GM12878 (cell line): ENCODE data around the gene SGSH. TPM values are rescaled to one million over a fixed set of nuclear protein-coding genes. Genes with fewer than 3 reads are reported as not detected.
A peak's percentile ranks its signal among the peaks of the same experiment; 100 is the strongest.

ENCODE experiments used
- ATF7 ChIP-seq: fragments of 450-650 bp; IDR thresholded peaks from 2 replicates; pipeline ENCODE4 v1.6.1; 2016; ENCODE audit warnings: low read depth, mild to moderate bottlenecking
- CUX1 ChIP-seq: IDR thresholded peaks from 2 replicates; pipeline ENCODE4 v1.6.1; 2012; ENCODE audit warnings: improper control_type of control experiment, low read depth, low read length; ENCODE audit not compliant: insufficient replicate concordance
- NFXL1 ChIP-seq: fragments of 450-650 bp; IDR thresholded peaks from 2 replicates; pipeline ENCODE4 v1.6.1; 2017; ENCODE audit warnings: antibody characterized with exemption, mild to moderate bottlenecking, borderline replicate concordance
- NFYB ChIP-seq: IDR thresholded peaks from 2 replicates; pipeline ENCODE4 v1.6.1; 2011; ENCODE audit warnings: low read depth, mild to moderate bottlenecking, low read length, improper control_type of control experiment, moderate library complexity; ENCODE audit not compliant: insufficient read depth
- RAD21 ChIP-seq: IDR thresholded peaks from 2 replicates; pipeline ENCODE4 v1.6.1; 2011; ENCODE audit warnings: mild to moderate bottlenecking, low read depth, low read length, moderate library complexity; ENCODE audit not compliant: insufficient read depth
- SRF ChIP-seq, 2 experiments: IDR thresholded peaks; 2 replicates each; pipeline ENCODE4 v1.6.1; 2011; ENCODE audit warnings: low read depth in 2 of 2, low read length in 2 of 2, mild to moderate bottlenecking in 1 of 2, moderate library complexity in 1 of 2
- ZBTB11 ChIP-seq: fragments of 450-650 bp; formaldehyde crosslinking; IDR thresholded peaks from 2 replicates; pipeline ENCODE4 v1.5.0; 2022; ENCODE audit warnings: mild to moderate bottlenecking, missing genetic modification characterization
- ZBTB40 ChIP-seq: fragments of 450-650 bp; IDR thresholded peaks from 2 replicates; pipeline ENCODE4 v1.6.1; 2016; ENCODE audit warnings: mild to moderate bottlenecking, moderate library complexity, borderline replicate concordance
- ZNF687 ChIP-seq: fragments of 450-650 bp; IDR thresholded peaks from 2 replicates; pipeline ENCODE4 v1.6.1; 2017; ENCODE audit warnings: mild to moderate bottlenecking, moderate library complexity
- polyA plus RNA-seq, 11 experiments: library from polyadenylated mRNA; depleted of rRNA in 4 of 11; unstranded in 6 of 11; stranded (reverse) in 5 of 11; fragments of >200 nt; fragmentation: Nextera tagmentation in 4 of 11; fragmentation: Illumina TruSeq in 1 of 11; extraction: Ambion mirVana in 4 of 11; extraction: Trizol in 1 of 11; gene quantifications; 1 replicate in 1 of 11; 2 replicates in 10 of 11; pipeline versions ENCODE4 v1.2.1 to v1.2.3, GENCODE V29; 2011 to 2016; ENCODE audit warnings: inconsistent platforms in 2 of 11, missing spikeins in 2 of 11, low read depth in 1 of 11
- total RNA-seq, 4 experiments: library from RNA; depleted of rRNA in 3 of 4; stranded (reverse); fragments of >200 nt in 3 of 4; fragmentation: Illumina TruSeq in 1 of 4; extraction: Trizol in 1 of 4; gene quantifications; 2 replicates each; pipeline versions ENCODE4 v1.2.1 to v1.2.3, GENCODE V29; 2013 to 2021

The SGSH gene
- total and polyA plus RNA-seq, 10 of the 15 experiments (the other 5 are each of a cell fraction or from before 2014, with no cell fraction given), result 0.13 to 17.2 (median 6.0) TPM

- no peak for TF ChIP-seq ZBTB11 (CRISPR knock-in tag)
- TF ChIP-seq NFXL1, result no peak
- TF ChIP-seq ZBTB40, result no peak; the same call in 1 of the 2 replicates
- TF ChIP-seq ZNF687, result peak; percentile 83
- TF ChIP-seq CUX1, result no peak
- TF ChIP-seq NFYB, result no peak
- no peak for TF ChIP-seq RAD21
- 0 out of 4 replicates have a peak, but pooled peaks of 1 of the 2 experiments have one; percentile 18 for TF ChIP-seq SRF (IDR thresholded peaks at IDR 0.05; ENCODE audit: low read depth in 2 of 2, low read length in 2 of 2)
- peak; percentile 73 for TF ChIP-seq ATF7
These were observed 945 bp downstream of the SGSH start (continued) for GRCh38 chr17:80219013-80219762.
